ENCODE results near the gene FREM3. TPM values are rescaled to one million over a fixed set of nuclear protein-coding genes. Genes with fewer than 3 reads are reported as not detected.
A peak's percentile ranks its signal among the peaks of the same experiment; 100 is the strongest.

The FREM3 gene
- total and polyA plus RNA-seq, 2 of the 8 experiments (the other 6 are each of a cell fraction or from before 2014, with no cell fraction given): 0.03 to 0.11 TPM

DNA sequence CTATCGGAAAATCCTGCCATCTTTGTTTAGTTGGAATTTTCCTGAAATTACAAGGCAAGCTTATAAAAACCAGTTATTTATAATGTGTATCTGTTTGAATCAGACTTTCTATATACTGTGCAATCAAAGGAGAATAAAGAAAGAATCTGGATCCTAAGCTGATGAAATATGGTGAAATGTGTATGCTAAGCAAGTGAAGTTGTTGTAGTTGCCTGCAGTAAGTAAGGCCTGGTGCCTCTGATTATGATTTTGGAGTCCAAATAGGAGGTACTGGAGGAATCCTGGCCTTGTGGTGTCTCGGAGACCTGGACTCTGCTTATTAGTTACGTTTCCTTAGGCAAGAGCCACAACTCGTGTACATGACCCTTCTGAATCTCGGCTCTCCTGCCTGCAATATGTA lies 13.1 kb upstream of the FREM3 start:
- no peak overlapping the region for H4K8ac ChIP-seq (ENCODE audit: extremely low read depth, insufficient read depth, low read length)
- no peak overlapping the region; the same call in 1 of the 2 replicates for H2BK15ac ChIP-seq (ENCODE audit: low read length)
- ChIA-PET POLR2A (ENCODE audit: partially characterized antibody) (interaction anchor here (0.6 kb wide), 1 partner anchor 10 kb away, joined by 3 read pairs; no protein-coding TSS in a partner anchor), CTCF (ENCODE audit: partially characterized antibody) (interaction anchor here (0.6 to 1.5 kb wide), 4 partner anchors 9 to 1155 kb away, joined by 3 to 4 read pairs (median 3); no protein-coding TSS in a partner anchor)
- H3K9ac ChIP-seq (replicated peaks in 1 of 4; ENCODE audit: extremely low read depth in 1 of 4, low read depth in 3 of 4, low read length in 3 of 4): no peak overlapping the region
- H2AK5ac ChIP-seq (ENCODE audit: low read depth, low read length): no peak overlapping the region
- 85% methylated on average over 5 of the region's 5 CpGs; no CpG with 5 or more reads in 1 of the 2 experiments for WGBS, 2 experiments (ENCODE audit: extremely low coverage in 1 of 2, insufficient coverage in 1 of 2, insufficient read length in 1 of 2, insufficient replicate concordance in 2 of 2, low coverage in 1 of 2, low lambda C conversion rate in 2 of 2, missing lambda C conversion rate in 1 of 2)
- FAIRE-seq: no peak
- no peak overlapping the region for H3K56ac ChIP-seq (replicated peaks; ENCODE audit: insufficient read length, low read depth, low read length)
- H3K79me1 ChIP-seq (ENCODE audit: low read depth, low read length): no peaks in the 10 kb centered on the region
- H3K4ac ChIP-seq (replicated peaks; ENCODE audit: insufficient read length, low read depth, low read length): no peak overlapping the region
- 0 out of 2 replicates have a peak overlapping the region, but pooled peaks have one; percentile 19 for H3K18ac ChIP-seq (ENCODE audit: extremely low read depth, low read length)
- no peak overlapping the region for H2BK120ac ChIP-seq (replicated peaks; ENCODE audit: low read depth, low read length)
- H2BK12ac ChIP-seq (ENCODE audit: low read depth, low read length): peak overlapping the region; percentile 30; the same call in 1 of the 2 replicates
- no peak overlapping the region for H2AFZ ChIP-seq (ENCODE audit: low read length)
- H3K23ac ChIP-seq (ENCODE audit: insufficient read length): no peak overlapping the region
- H4K91ac ChIP-seq (replicated peaks; ENCODE audit: insufficient read length, low read length): no peak overlapping the region
- no peaks in the 10 kb centered on the region for H3K79me2 ChIP-seq (ENCODE audit: control insufficient read depth in 1 of 2, insufficient read depth in 2 of 2, low read length in 2 of 2)
- H3K14ac ChIP-seq (ENCODE audit: insufficient read length): no peak overlapping the region
- no peak overlapping the region for H3K4me3 ChIP-seq (ENCODE audit: extremely low read depth in 1 of 4, insufficient read depth in 2 of 4, low read depth in 3 of 4, low read length in 4 of 4)
- H3K36me3 ChIP-seq (ENCODE audit: control insufficient read depth in 2 of 4, insufficient read depth in 4 of 4, low read length in 3 of 4): no peaks in the 10 kb centered on the region
- no peaks in the 10 kb centered on the region for H3K9me3 ChIP-seq (ENCODE audit: insufficient read depth in 2 of 2, low read depth in 1 of 2, low read length in 1 of 2)
- H3K23me2 ChIP-seq (ENCODE audit: low read depth, low read length): no peaks in the 10 kb centered on the region
- 0 out of 2 replicates have a peak overlapping the region, but pooled peaks have one; percentile 2 for H2BK20ac ChIP-seq (ENCODE audit: low read length)
- no peak overlapping the region for H3K27ac ChIP-seq (ENCODE audit: low read depth, low read length)
- H3K4me2 ChIP-seq (ENCODE audit: insufficient read depth in 1 of 2, low read depth in 2 of 2, low read length in 2 of 2): peak overlapping the region; percentile 59 to 62; a peak in 3 of 4 replicates
- H2BK5ac ChIP-seq (ENCODE audit: low read depth, low read length): 0 out of 2 replicates have a peak overlapping the region, but pooled peaks have one; percentile 40
- no peaks in the 10 kb centered on the region for H3K27me3 ChIP-seq (replicated peaks in 1 of 4; ENCODE audit: control insufficient read depth in 3 of 4, extremely low read depth in 1 of 4, insufficient read depth in 3 of 4, low read length in 3 of 4)
- H4K5ac ChIP-seq (ENCODE audit: insufficient read length, low read depth, low read length): peak overlapping the region; percentile 5
- no peaks in the 10 kb centered on the region for H4K20me1 ChIP-seq (replicated peaks in 1 of 2; ENCODE audit: control insufficient read depth in 1 of 2, insufficient read depth in 2 of 2, low read length in 2 of 2)
- peaks cover 4 to 11% (median 9%) of the 10 kb centered on the region in 4 experiments; a peak in 6 of 7 replicates for H3K4me1 ChIP-seq (replicated peaks in 1 of 4; ENCODE audit: control insufficient read depth in 3 of 4, insufficient read depth in 4 of 4, low read length in 3 of 4)
- no peak for DNase-seq (ENCODE audit: low read depth in 1 of 2, low spot score in 2 of 2)
- TF ChIP-seq SP1 (IDR thresholded peaks at IDR 0.05; ENCODE audit: low read depth, low read length): no peak
